ENCODE results near the gene PER3. TPM values are rescaled to one million over a fixed set of nuclear protein-coding genes. Genes with fewer than 3 reads are reported as not detected.

Gene PER3
- total and polyA plus RNA-seq, 2 of the 8 experiments (the other 6 are each of a cell fraction or from before 2014, with no cell fraction given) = 8.3 to 9.3 TPM

DNA sequence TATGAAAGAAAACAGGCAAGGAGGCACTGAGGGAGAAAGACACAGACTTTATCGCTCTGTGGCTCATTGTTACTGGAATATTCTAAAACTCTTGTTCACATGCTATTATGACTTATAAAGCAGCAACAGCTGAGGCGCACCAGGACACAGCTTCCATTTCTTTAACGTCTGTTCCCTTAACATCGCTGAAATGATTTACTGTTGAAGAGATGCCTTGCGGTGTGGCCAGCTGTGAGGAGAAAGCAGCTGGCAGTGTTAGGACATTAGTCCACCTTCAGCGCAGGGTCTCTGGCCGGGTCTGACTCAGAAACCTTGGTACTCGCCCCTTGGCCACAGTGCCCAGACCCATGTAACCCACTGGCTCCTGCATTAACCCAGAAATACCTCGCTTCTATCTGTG, 3.1 kb upstream of the PER3 start (continued):
- TF ChIP-seq, protein P1, sequence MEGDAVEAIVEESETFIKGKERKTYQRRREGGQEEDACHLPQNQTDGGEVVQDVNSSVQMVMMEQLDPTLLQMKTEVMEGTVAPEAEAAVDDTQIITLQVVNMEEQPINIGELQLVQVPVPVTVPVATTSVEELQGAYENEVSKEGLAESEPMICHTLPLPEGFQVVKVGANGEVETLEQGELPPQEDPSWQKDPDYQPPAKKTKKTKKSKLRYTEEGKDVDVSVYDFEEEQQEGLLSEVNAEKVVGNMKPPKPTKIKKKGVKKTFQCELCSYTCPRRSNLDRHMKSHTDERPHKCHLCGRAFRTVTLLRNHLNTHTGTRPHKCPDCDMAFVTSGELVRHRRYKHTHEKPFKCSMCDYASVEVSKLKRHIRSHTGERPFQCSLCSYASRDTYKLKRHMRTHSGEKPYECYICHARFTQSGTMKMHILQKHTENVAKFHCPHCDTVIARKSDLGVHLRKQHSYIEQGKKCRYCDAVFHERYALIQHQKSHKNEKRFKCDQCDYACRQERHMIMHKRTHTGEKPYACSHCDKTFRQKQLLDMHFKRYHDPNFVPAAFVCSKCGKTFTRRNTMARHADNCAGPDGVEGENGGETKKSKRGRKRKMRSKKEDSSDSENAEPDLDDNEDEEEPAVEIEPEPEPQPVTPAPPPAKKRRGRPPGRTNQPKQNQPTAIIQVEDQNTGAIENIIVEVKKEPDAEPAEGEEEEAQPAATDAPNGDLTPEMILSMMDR (IDR thresholded peaks at IDR 0.05; ENCODE audit: control extremely low read depth in 1 of 3, insufficient read depth in 1 of 3, low read depth in 1 of 3, low read length in 3 of 3) = no peak
- TF ChIP-seq GABPA (IDR thresholded peaks at IDR 0.05; ENCODE audit: borderline replicate concordance, insufficient read depth, low read length) (no peak), SIN3A (conservative IDR thresholded peaks at IDR 0.05 in 1 of 2, IDR thresholded peaks at IDR 0.05 in 1 of 2; ENCODE audit: low read depth in 1 of 2, low read length in 2 of 2) (no peak), HDAC2 (IDR thresholded peaks at IDR 0.05; ENCODE audit: borderline replicate concordance in 1 of 2, low read depth in 2 of 2, low read length in 2 of 2) (no peak), MAX (IDR thresholded peaks at IDR 0.05) (no peak)

All from H1 (cell line).